ENCODE results near the gene DPP7. TPM values are rescaled to one million over a fixed set of nuclear protein-coding genes. Genes with fewer than 3 reads are reported as not detected.

DPP7 gene
- total and polyA plus RNA-seq, 9 of the 15 experiments (the other 6 are each of a cell fraction or from before 2014, with no cell fraction given): 0.99 to 365 (median 132) TPM

DNA sequence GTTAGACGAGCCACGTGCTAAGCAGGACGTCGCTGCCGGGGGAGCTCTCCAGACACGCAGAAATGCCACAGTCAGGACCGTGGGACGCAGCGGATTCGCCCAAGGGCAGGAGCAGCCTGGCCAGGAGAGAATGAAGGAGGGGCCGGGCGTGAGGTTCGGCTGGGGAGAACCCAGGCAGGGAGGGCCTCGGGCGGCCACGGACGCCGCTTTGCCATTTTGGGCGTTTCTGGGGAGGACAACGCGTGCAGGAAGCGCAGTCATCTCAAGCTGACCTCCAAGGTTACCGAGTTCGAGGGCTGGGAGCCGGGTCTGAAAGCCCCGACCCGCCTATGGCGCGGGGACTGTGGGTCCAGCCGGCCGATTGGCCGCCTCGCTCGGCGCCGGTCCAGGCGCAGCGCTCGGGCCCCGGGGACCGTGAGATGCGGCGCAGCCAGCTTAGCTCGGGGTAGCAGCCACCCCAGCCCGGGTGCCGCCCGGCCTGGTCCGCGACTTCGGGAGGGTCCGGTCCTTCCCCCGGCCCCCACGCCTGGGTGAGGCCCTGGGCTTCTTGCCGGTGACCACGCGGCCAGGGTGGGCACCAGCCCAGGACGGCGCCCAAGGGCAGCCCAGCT lies 28.5 kb downstream of the DPP7 start:
- Histone ChIP-seq H3K9ac (ENCODE audit: insufficient read depth in 1 of 2, low read depth in 2 of 2, low read length in 2 of 2) (peak overlapping the region; percentile 82 to 94), H3K4me3 (peak overlapping the region; percentile 59), H3K36me3 (ENCODE audit: control insufficient read depth, insufficient read depth, low read length) (peaks cover 26% of the 10 kb centered on the region), H2AFZ (ENCODE audit: low read depth, low read length) (peak overlapping the region; percentile 64), H3K9me3 (replicated peaks; ENCODE audit: control insufficient read depth, insufficient read depth, low read depth, low read length) (no peaks in the 10 kb centered on the region), H4K20me1 (replicated peaks; ENCODE audit: control insufficient read depth, insufficient read depth, low read length) (no peaks in the 10 kb centered on the region), H3K9me1 (ENCODE audit: control insufficient read depth, insufficient read depth, low read length) (no peaks in the 10 kb centered on the region), H3K27ac (ENCODE audit: extremely low read depth, low read depth, low read length) (peak overlapping the region; percentile 87), H3K4me2 (ENCODE audit: insufficient read depth, low read length) (peak overlapping the region; percentile 86), H3K4me1 (replicated peaks in 1 of 2; ENCODE audit: control insufficient read depth in 2 of 2, insufficient read depth in 2 of 2, low read length in 2 of 2) (peaks cover 32 to 69% of the 10 kb centered on the region in 2 experiments; a peak in 4 of 5 replicates), H3K79me2 (ENCODE audit: control insufficient read depth, insufficient read depth, low read length) (peaks cover 30% of the 10 kb centered on the region), H3K27me3 (ENCODE audit: control insufficient read depth in 2 of 2, insufficient read depth in 2 of 2, low read length in 2 of 2) (no peaks in the 10 kb centered on the region)
- POLR2A ChIA-PET: interaction anchor here (0.6 to 3.3 kb wide), 12 partner anchors 11 to 279 kb away, joined by 3 to 18 read pairs (median 4); partner anchors contain the start of genes RABL6, RNF224, SAPCD2 and TUBB4B
- FAIRE-seq: peak; percentile 80
- under 1% methylated on average over 56 of the region's 58 CpGs for WGBS (ENCODE audit: insufficient coverage, low coverage, missing lambda C conversion rate)
- CTCF ChIA-PET (ENCODE audit: low intra/inter-chr PET ratio): interaction anchor here (1.2 kb wide), 1 partner anchor 141 kb away, joined by 6 read pairs; the partner anchor contains the start of gene RNF224
- peak; percentile 35 for ATAC-seq
- TSS peak; percentile 87 for BruUV-seq (replicated peaks)
- DNase-seq (ENCODE audit: extremely low read depth in 1 of 4, low spot score in 3 of 4): peak in 2 of 4 experiments; percentile 40 to 57
- in situ Hi-C loops (cut with MboI): no loop called here
- intact Hi-C loops (cut with micrococcal nuclease): loop anchor here (2.0 kb wide), 2 partner anchors 17 to 65 kb away; no protein-coding TSS in a partner anchor
- TF ChIP-seq NR1H2 (CRISPR knock-in tag; IDR thresholded peaks at IDR 0.05): no peak
- peak; percentile 53; the same call in 1 of the 2 replicates for TF ChIP-seq ZBTB7A (IDR thresholded peaks at IDR 0.05; ENCODE audit: borderline replicate concordance, control insufficient read depth, low read depth, low read length)
- 0 out of 2 replicates have a peak, but pooled peaks have one; percentile 19 for TF ChIP-seq VEZF1 (CRISPR knock-in tag; IDR thresholded peaks at IDR 0.05)
- TF ChIP-seq, protein P1, sequence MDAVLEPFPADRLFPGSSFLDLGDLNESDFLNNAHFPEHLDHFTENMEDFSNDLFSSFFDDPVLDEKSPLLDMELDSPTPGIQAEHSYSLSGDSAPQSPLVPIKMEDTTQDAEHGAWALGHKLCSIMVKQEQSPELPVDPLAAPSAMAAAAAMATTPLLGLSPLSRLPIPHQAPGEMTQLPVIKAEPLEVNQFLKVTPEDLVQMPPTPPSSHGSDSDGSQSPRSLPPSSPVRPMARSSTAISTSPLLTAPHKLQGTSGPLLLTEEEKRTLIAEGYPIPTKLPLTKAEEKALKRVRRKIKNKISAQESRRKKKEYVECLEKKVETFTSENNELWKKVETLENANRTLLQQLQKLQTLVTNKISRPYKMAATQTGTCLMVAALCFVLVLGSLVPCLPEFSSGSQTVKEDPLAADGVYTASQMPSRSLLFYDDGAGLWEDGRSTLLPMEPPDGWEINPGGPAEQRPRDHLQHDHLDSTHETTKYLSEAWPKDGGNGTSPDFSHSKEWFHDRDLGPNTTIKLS (IDR thresholded peaks at IDR 0.05; ENCODE audit: borderline replicate concordance, low read depth): peak; percentile 48; the same call in 1 of the 2 replicates
- TF ChIP-seq SFPQ (IDR thresholded peaks at IDR 0.05; ENCODE audit: low read depth, low read length): no peak
- no peak for TF ChIP-seq DACH1 (IDR thresholded peaks at IDR 0.05; ENCODE audit: partially characterized antibody)
- TF ChIP-seq DNMT1 (IDR thresholded peaks at IDR 0.05): no peak
- 0 out of 2 replicates have a peak, but pooled peaks have one; percentile 35 for TF ChIP-seq SIN3B (IDR thresholded peaks at IDR 0.05; ENCODE audit: low read depth)
- TF ChIP-seq NFRKB (IDR thresholded peaks at IDR 0.05; ENCODE audit: low read depth): 0 out of 2 replicates have a peak, but pooled peaks have one; percentile 35
- TF ChIP-seq NFIC (IDR thresholded peaks at IDR 0.05): peak; percentile 32; the same call in 1 of the 2 replicates
- 0 out of 2 replicates have a peak, but pooled peaks have one; percentile 21 for TF ChIP-seq OTX1 (CRISPR knock-in tag; IDR thresholded peaks at IDR 0.05)
- TF ChIP-seq NCOA6 (IDR thresholded peaks at IDR 0.05): no peak
- TF ChIP-seq MTA1 (IDR thresholded peaks at IDR 0.05; ENCODE audit: borderline replicate concordance): no peak
- TF ChIP-seq RBBP5 (IDR thresholded peaks at IDR 0.05; ENCODE audit: borderline replicate concordance, insufficient read depth, low read length, poor library complexity, severe bottlenecking): peak; percentile 56
- 0 out of 4 replicates have a peak, but pooled peaks of 1 of the 2 experiments have one; percentile 20 for TF ChIP-seq MAZ (CRISPR knock-in tag; conservative IDR thresholded peaks at IDR 0.05 in 1 of 2, IDR thresholded peaks at IDR 0.05 in 1 of 2)
- TF ChIP-seq ELF4 (CRISPR knock-in tag; IDR thresholded peaks at IDR 0.05): 0 out of 2 replicates have a peak, but pooled peaks have one; percentile 20
- TF ChIP-seq CCAR2 (IDR thresholded peaks at IDR 0.05; ENCODE audit: low read depth, low read length): no peak

Data from K562 (cell line).